Keratinocyte (primary cell): ENCODE measurements around the gene TTYH1. TPM values are rescaled to one million over a fixed set of nuclear protein-coding genes. Genes with fewer than 3 reads are reported as not detected.
"Not testable (repeated sequence)": the region's sequence is repeated elsewhere in the genome, so short reads cannot be mapped to it uniquely, and the experiment has no call there.

Experiments
- DNase-seq: peaks from one replicate; pipeline ENCODE4 v3.0.0-alpha.2; 2011; ENCODE audit warnings: low read depth, missing footprints, low spot score
- FAIRE-seq: peaks from 2 replicates; lab custom pipeline; 2011; peaks lifted over from hg19 to GRCh38; lab: Jason Lieb, UNC
- H2AFZ ChIP-seq: 2 replicates; pipeline ENCODE4 v1.6.0; 2012; ENCODE audit warnings: low read length, control low read depth, inconsistent platforms; ENCODE audit not compliant: control insufficient read depth
- H3K27ac ChIP-seq: 2 replicates; pipeline ENCODE4 v1.5.1; 2011; ENCODE audit warnings: low read length; ENCODE audit not compliant: control insufficient read depth, insufficient read depth
- H3K27me3 ChIP-seq: 3 replicates; pipeline ENCODE4 v1.6.0; 2011; ENCODE audit warnings: low read length; ENCODE audit not compliant: control insufficient read depth, insufficient read depth; ENCODE audit errors: extremely low read depth
- H3K36me3 ChIP-seq, 2 experiments: 2 replicates in 1 of 2; 3 replicates in 1 of 2; pipeline ENCODE4 v1.5.1; 2011; ENCODE audit warnings: low read length in 2 of 2, mild to moderate bottlenecking in 1 of 2; ENCODE audit not compliant: control insufficient read depth in 2 of 2, insufficient read depth in 2 of 2; ENCODE audit errors: extremely low read depth in 1 of 2
- H3K4me1 ChIP-seq: 3 replicates; pipeline ENCODE4 v1.5.1; 2011; ENCODE audit warnings: low read length; ENCODE audit not compliant: control insufficient read depth, insufficient read depth; ENCODE audit errors: extremely low read depth
- H3K4me2 ChIP-seq: 3 replicates; pipeline ENCODE4 v1.6.0; 2011; ENCODE audit warnings: low read depth, low read length; ENCODE audit not compliant: control insufficient read depth, insufficient read depth; ENCODE audit errors: extremely low read depth
- H3K4me3 ChIP-seq, 3 experiments: fragments of 200-600 bp in 1 of 3; sonication (generic) in 1 of 3; 2 replicates in 2 of 3; 3 replicates in 1 of 3; pipeline ENCODE4 v1.5.1; 2011 to 2016; ENCODE audit warnings: low read length in 3 of 3, mild to moderate bottlenecking in 3 of 3, control low read depth in 2 of 3, inconsistent platforms in 1 of 3, low read depth in 1 of 3, mixed read lengths in 1 of 3, mixed run types in 1 of 3, moderate library complexity in 1 of 3; ENCODE audit not compliant: control insufficient read depth in 2 of 3, insufficient read depth in 2 of 3; ENCODE audit errors: extremely low read depth in 1 of 3
- H3K79me2 ChIP-seq: 2 replicates; pipeline ENCODE4 v1.6.0; 2012; ENCODE audit warnings: low read length; ENCODE audit not compliant: control insufficient read depth, insufficient read depth
- H3K9ac ChIP-seq: 3 replicates; pipeline ENCODE4 v1.6.0; 2011; ENCODE audit warnings: low read length; ENCODE audit not compliant: control insufficient read depth, insufficient read depth; ENCODE audit errors: extremely low read depth
- H3K9me1 ChIP-seq: 3 replicates; pipeline ENCODE4 v1.6.0; 2011; ENCODE audit warnings: low read length; ENCODE audit not compliant: control insufficient read depth, insufficient read depth; ENCODE audit errors: extremely low read depth
- H3K9me3 ChIP-seq: 2 replicates; pipeline ENCODE4 v1.5.1; 2012; ENCODE audit warnings: low read depth, low read length; ENCODE audit not compliant: control insufficient read depth
- H4K20me1 ChIP-seq: 3 replicates; pipeline ENCODE4 v1.6.0; 2011; ENCODE audit warnings: low read length; ENCODE audit not compliant: control insufficient read depth, insufficient read depth; ENCODE audit errors: extremely low read depth
- EZH2 ChIP-seq: IDR thresholded peaks from one replicate; pipeline ENCODE4 v1.6.1; 2012; ENCODE audit warnings: inconsistent platforms, mild to moderate bottlenecking, low read length, moderate library complexity
- dilution Hi-C: fragments of 300-500 bp; cut with MboI; formaldehyde crosslinking; loops from one replicate; pipeline ENCODE4 v1.7.0; 2020; ENCODE audit warnings: low sequenced_read_pairs; ENCODE audit not compliant: extremely low pct_ligation_motif_present
- polyA plus RNA-seq, 5 experiments: library from polyadenylated mRNA; depleted of rRNA in 3 of 5; stranded (reverse) in 3 of 5; stranded (forward) in 1 of 5; unstranded in 1 of 5; fragments of >200 nt; gene quantifications; 1 replicate in 1 of 5; 2 replicates in 3 of 5; 3 replicates in 1 of 5; pipeline versions ENCODE4 v1.2.1 to v1.2.3, GENCODE V29; 2011 to 2012; ENCODE audit warnings: missing spikeins in 2 of 5, low read depth in 1 of 5, low replicate concordance in 1 of 5
- TF ChIP-seq, protein P1 (sequence below), 3 experiments: IDR thresholded peaks in 1 of 3; conservative IDR thresholded peaks in 1 of 3; optimal IDR thresholded peaks in 1 of 3; 2 replicates in 2 of 3; 3 replicates in 1 of 3; pipeline versions ENCODE3 to v1.5.1; 2011; ENCODE audit warnings: low read length in 3 of 3, mild to moderate bottlenecking in 3 of 3, moderate library complexity in 2 of 3, control low read depth in 1 of 3, inconsistent platforms in 1 of 3; ENCODE audit not compliant: insufficient read depth in 2 of 3; ENCODE audit errors: extremely low read depth in 1 of 3

Gene TTYH1
- polyA plus RNA-seq, 1 donor (not counting 4 experiments of a cell fraction or from before 2014, with no cell fraction given): 0.13 TPM

DNA sequence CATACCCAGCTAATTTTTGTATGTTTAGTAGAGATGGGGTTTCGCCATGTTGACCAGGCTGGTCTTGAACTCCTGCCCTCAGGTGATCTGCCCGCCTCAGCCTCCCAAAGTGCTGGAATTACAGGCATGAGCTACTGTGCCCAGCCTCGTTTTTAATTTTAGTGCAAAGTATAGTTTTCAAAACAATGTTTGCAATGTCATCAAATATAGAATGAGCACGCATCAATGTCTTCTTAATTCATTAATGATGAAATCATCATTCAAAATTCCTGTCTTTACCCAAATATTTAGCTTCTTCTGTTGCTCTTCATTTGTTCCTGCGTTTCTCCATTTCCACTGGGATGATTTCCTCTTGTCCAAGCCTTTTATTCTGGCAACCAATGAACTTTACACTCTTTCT, 43.8 kb upstream of the TTYH1 start:
- H3K79me2 ChIP-seq, H3K9me3 ChIP-seq, H3K27ac ChIP-seq, H4K20me1 ChIP-seq, H3K4me2 ChIP-seq, H3K36me3 ChIP-seq, H3K9me1 ChIP-seq, dilution Hi-C loops, H3K9ac ChIP-seq, H3K4me3 ChIP-seq, FAIRE-seq, H3K4me1 ChIP-seq, H2AFZ ChIP-seq, H3K27me3 ChIP-seq, DNase-seq: not testable (repeated sequence)

DNA sequence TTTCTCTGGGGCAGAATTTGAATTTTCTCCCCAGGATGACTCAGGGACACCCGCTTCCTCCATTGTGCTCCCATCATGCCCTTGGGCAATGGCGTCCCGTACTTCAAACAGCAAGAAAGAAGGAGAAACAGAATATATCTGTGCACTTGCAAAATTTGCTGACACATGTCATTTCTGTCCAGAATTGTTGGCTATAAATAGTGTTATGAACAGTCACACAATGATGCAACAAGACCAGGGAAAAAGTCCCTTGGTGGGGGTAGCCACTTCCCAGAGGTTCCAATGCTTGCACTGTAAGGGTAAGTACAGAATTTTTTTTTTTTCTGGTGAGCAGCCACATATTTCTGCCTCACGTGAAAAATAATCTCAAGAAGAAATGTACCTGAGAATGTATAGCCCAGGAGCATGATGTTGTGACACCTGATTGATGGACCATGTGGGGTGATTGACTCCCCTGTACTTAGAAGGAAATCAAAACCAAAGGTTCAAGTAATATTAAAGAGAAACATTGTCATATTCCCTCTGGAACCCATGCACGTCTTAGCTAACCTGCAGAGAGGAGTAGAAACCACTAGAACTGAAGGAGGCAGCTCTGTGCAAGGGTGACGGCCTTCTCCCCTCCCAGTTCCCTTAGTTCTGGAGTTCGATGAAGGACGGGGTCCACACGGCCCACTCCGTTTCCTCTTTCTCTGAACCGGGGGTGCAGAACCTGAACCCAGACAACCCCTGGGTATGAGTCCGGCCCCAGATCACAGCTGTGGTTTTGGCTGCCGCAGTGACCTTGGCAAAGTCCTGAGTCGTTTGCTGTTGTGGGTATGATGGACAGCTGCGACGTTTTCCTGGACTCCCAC, 41.3 kb upstream of the TTYH1 start:
- Histone ChIP-seq H3K9me3 (peaks cover 1% of the 10 kb centered on the region), H3K4me3 (no peak overlapping the region), H3K27me3 (no peaks in the 10 kb centered on the region), H3K79me2 (no peaks in the 10 kb centered on the region), H4K20me1 (no peaks in the 10 kb centered on the region), H3K9ac (no peak overlapping the region), H3K36me3 (no peaks in the 10 kb centered on the region), H3K27ac (no peak overlapping the region), H3K9me1 (no peaks in the 10 kb centered on the region), H3K4me1 (no peaks in the 10 kb centered on the region), H2AFZ (no peak overlapping the region), H3K4me2 (no peak overlapping the region)
- DNase-seq: no peak
- dilution Hi-C loops: no loop called here
- no peak for FAIRE-seq
- TF ChIP-seq EZH2: no peak
- TF ChIP-seq, protein P1, sequence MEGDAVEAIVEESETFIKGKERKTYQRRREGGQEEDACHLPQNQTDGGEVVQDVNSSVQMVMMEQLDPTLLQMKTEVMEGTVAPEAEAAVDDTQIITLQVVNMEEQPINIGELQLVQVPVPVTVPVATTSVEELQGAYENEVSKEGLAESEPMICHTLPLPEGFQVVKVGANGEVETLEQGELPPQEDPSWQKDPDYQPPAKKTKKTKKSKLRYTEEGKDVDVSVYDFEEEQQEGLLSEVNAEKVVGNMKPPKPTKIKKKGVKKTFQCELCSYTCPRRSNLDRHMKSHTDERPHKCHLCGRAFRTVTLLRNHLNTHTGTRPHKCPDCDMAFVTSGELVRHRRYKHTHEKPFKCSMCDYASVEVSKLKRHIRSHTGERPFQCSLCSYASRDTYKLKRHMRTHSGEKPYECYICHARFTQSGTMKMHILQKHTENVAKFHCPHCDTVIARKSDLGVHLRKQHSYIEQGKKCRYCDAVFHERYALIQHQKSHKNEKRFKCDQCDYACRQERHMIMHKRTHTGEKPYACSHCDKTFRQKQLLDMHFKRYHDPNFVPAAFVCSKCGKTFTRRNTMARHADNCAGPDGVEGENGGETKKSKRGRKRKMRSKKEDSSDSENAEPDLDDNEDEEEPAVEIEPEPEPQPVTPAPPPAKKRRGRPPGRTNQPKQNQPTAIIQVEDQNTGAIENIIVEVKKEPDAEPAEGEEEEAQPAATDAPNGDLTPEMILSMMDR (optimal IDR thresholded peaks at IDR 0.05 in 1 of 3, IDR thresholded peaks at IDR 0.05 in 1 of 3, conservative IDR thresholded peaks at IDR 0.05 in 1 of 3; ENCODE audit: extremely low read depth in 1 of 3, insufficient read depth in 2 of 3, low read length in 3 of 3): no peak

DNA sequence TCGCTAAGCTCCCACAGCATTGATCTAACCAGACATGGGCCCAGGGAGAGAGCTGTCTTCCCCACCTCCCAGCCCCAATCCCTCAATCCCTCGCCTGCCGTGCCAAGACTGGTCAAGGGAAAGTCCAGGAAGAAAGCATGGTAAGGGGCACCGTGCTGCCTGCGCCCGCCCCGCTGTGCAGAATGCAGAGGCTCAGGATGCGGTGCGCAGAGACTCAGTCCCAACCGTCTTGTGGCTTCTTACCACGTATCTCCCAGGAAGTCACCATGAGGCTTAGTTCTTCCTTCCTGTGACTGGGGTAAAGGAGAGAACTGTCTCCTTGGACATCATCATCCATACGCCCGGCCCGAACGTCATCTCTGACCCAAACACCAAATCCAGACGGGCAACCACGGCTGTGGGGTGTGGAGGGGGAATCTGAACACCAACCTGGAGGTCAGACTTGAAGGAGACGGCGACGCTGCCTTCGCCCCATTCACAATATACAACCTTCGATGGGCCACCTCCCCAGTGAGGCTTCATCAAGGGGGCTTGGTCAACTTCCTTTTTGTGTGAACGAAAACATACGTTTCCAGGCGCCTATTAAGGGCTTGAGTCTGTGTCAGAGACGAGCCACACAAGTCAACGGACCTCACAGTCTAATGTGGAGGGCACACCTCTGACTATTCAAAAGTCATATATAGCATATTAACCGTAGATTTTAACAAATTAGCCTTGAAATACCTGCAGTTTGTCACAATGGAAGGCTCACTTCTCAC, 39.9 kb upstream of the TTYH1 start:
- dilution Hi-C loops, H3K27me3 ChIP-seq, H3K9me1 ChIP-seq, H4K20me1 ChIP-seq, H3K4me1 ChIP-seq, H3K36me3 ChIP-seq, FAIRE-seq, DNase-seq, H3K4me2 ChIP-seq, H3K79me2 ChIP-seq, H3K9me3 ChIP-seq, H3K9ac ChIP-seq, H2AFZ ChIP-seq, H3K4me3 ChIP-seq, H3K27ac ChIP-seq: not testable (repeated sequence)
